Measurements from ENCODE around the gene TNC. TPM values are rescaled to one million over a fixed set of nuclear protein-coding genes. Genes with fewer than 3 reads are reported as not detected.

Gene TNC
- total and polyA plus RNA-seq, 8 donors: 66.3 to 329 (median 109) TPM

DNA sequence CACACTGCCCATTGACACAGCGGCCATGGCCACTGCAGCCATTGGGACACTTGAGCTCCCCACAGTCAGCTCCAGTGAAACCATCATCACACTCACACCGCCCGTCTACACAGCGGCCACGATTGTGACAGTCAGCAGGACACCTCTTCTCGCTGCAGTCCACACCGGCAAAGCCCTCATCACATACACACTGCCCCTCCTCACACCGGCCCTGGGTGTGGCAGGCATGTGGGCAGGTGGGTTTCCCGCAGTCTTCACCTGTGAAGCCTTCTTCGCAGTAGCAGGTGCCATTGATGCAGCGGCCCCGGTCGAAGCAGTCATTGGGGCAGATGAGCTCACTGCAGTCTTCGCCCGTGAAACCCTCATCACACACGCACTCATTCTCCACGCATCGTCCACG is 31.5 kb downstream of the TNC start:
- no peak overlapping the region for H3K27ac ChIP-seq
- intact Hi-C loops (cut with DNase I): no loop called here
- no peak overlapping the region for H3K4me3 ChIP-seq
- H3K36me3 ChIP-seq: peaks cover 0 to 10% of the 10 kb centered on the region in 2 donors
- peak in 1 of 4 donors; percentile 75 for DNase-seq
- no peaks in the 10 kb centered on the region for H3K27me3 ChIP-seq
- ATAC-seq: no peak
- TF ChIP-seq, protein P1, sequence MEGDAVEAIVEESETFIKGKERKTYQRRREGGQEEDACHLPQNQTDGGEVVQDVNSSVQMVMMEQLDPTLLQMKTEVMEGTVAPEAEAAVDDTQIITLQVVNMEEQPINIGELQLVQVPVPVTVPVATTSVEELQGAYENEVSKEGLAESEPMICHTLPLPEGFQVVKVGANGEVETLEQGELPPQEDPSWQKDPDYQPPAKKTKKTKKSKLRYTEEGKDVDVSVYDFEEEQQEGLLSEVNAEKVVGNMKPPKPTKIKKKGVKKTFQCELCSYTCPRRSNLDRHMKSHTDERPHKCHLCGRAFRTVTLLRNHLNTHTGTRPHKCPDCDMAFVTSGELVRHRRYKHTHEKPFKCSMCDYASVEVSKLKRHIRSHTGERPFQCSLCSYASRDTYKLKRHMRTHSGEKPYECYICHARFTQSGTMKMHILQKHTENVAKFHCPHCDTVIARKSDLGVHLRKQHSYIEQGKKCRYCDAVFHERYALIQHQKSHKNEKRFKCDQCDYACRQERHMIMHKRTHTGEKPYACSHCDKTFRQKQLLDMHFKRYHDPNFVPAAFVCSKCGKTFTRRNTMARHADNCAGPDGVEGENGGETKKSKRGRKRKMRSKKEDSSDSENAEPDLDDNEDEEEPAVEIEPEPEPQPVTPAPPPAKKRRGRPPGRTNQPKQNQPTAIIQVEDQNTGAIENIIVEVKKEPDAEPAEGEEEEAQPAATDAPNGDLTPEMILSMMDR (IDR thresholded peaks at IDR 0.05): no peak
- H3K9me3 ChIP-seq: no peaks in the 10 kb centered on the region
- peaks cover 0 to 3% of the 10 kb centered on the region in 2 donors for H3K4me1 ChIP-seq

DNA sequence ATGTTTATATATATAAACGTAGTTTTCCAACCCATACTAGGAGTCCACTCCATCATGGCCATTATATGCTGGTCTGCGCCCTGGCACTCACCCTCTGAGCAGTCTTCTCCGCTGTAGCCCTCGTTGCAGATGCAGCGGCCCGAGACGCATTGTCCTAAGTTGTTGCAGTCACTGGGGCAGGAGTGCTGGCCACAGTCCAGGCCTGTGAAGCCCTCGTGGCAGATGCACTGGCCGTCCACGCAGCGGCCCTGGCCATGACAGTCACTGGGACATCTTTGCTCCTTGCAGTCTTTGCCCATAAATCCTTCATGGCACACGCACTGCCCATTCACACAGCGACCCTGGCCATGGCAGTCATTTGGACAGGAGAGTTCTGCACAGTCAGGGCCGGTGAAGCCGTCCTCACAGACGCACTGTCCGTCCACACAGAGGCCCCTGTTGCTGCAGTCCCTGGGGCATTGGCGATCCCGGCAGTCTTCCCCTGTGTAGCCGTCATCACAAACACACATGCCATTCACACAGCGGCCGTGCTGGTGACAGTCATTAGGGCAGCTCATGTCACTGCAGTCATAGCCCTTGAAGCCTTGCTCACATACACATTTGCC is 32.1 kb downstream of the TNC start:
- Histone ChIP-seq H3K36me3 (peaks cover 0 to 10% of the 10 kb centered on the region in 2 donors), H3K27me3 (no peaks in the 10 kb centered on the region), H3K4me3 (no peak overlapping the region), H3K4me1 (peaks cover 0 to 3% of the 10 kb centered on the region in 2 donors), H3K9me3 (no peaks in the 10 kb centered on the region), H3K27ac (no peak overlapping the region)
- intact Hi-C loops (cut with DNase I): no loop called here
- ATAC-seq (no peak), DNase-seq (peak in 1 of 4 donors; percentile 68)
- TF ChIP-seq, protein P1 (IDR thresholded peaks at IDR 0.05): no peak

DNA sequence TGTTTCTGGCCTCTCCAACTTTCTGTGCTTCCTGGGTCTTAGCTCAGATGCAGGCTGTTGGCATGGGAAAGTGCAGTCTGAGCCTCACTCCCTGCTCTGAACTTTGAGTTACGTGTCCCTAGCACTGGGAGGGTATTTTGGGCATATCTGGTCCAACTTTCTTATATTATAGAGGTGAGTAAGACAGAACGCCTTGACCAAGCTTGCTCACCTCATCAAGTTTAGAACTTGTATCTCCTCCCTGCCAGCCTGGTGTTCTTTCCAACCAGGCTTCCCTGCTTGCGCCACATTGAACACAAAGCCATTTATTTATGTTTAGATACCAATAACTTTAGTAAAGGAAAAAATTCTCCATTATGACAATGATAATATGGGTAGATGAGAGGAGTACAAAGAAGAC is 33.2 kb downstream of the TNC start:
- Histone ChIP-seq H3K4me1 (peaks cover 0 to 3% of the 10 kb centered on the region in 2 donors), H3K9me3 (no peaks in the 10 kb centered on the region), H3K27me3 (no peaks in the 10 kb centered on the region), H3K27ac (no peak overlapping the region), H3K36me3 (peaks cover 0 to 10% of the 10 kb centered on the region in 2 donors), H3K4me3 (no peak overlapping the region)
- TF ChIP-seq, protein P1 (IDR thresholded peaks at IDR 0.05): no peak
- no peak for ATAC-seq
- DNase-seq: no peak
- intact Hi-C loops (cut with DNase I): no loop called here

DNA sequence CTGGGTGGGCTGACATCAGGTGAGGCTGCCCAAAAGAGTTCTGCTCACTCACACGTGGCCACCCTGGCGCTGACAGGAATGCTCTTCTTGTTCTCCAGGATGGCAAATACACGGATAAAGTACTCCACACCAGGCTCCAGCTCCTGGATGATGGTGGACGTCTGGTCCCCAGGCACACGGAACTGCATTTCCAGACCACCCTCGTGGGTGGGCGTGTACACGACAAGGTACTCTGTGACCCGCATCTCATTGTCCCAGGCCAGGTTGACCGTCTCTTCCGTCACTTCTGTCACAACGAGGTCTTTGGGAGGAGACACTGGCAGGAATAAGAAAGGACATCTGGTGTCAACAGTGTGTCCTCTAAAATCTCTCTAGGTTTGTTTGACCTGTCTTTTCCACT is 33.8 kb downstream of the TNC start:
- intact Hi-C loops (cut with DNase I): no loop called here
- H3K4me1 ChIP-seq: peaks cover 0 to 2% of the 10 kb centered on the region in 2 donors

DNA sequence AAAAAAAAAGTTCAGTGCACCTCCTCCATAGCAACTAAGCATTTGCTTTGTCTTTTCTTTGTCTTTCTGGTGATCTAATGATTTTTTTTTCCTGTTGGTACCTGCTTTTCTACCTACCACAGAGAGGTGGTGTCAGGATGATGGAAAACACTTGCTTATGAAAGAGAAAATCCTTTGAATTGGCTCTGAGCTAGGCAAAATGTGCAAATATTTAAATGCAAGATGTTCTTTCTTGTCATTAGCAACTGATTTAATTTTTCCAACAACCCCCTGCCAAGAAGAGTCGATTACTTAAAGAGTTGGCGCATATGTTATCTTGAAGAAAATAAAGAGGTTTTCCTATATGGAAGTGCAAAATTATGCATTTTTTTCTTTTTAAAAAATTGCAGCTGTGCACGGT is 37.7 kb downstream of the TNC start:
- intact Hi-C loops (cut with DNase I): no loop called here
- Histone ChIP-seq H3K27ac (no peak overlapping the region), H3K36me3 (peaks cover 0 to 12% of the 10 kb centered on the region in 2 donors), H3K9me3 (no peaks in the 10 kb centered on the region), H3K27me3 (no peaks in the 10 kb centered on the region), H3K4me1 (no peaks in the 10 kb centered on the region), H3K4me3 (no peak overlapping the region)
- TF ChIP-seq, protein P1 (IDR thresholded peaks at IDR 0.05): no peak
- ATAC-seq (no peak), DNase-seq (peak in 2 of 4 donors; percentile 50 to 64)

More for the DNA sequence above, 33.8 kb downstream of the TNC start:
- Histone ChIP-seq H3K27ac (no peak overlapping the region), H3K9me3 (no peaks in the 10 kb centered on the region), H3K36me3 (peaks cover 0 to 10% of the 10 kb centered on the region in 2 donors), H3K4me3 (no peak overlapping the region), H3K27me3 (no peaks in the 10 kb centered on the region)
- DNase-seq (peak in 1 of 4 donors; percentile 32), ATAC-seq (no peak)
- TF ChIP-seq, protein P1 (IDR thresholded peaks at IDR 0.05): no peak

Data from left lung (tissue), 10 donors.